Thymus (tissue), 14 donors: ENCODE measurements around the gene ACYP2. TPM values are rescaled to one million over a fixed set of nuclear protein-coding genes. Genes with fewer than 3 reads are reported as not detected.
"Not testable (repeated sequence)": the region's sequence is repeated elsewhere in the genome, so short reads cannot be mapped to it uniquely, and the experiment has no call there.

Experiments used
- DNase-seq, 9 donors: peaks; one replicate each; pipeline ENCODE4 v3.0.0-alpha.2; 2013; ENCODE audit warnings: low spot score in 9 of 9, low read depth in 6 of 9, missing footprints in 1 of 9
- H3K27ac ChIP-seq, 2 donors: one replicate each; pipeline ENCODE4 v1.5.1; 2013; ENCODE audit warnings: control low read depth in 1 of 2, low read depth in 1 of 2, low read length in 1 of 2, mild to moderate bottlenecking in 1 of 2, moderate library complexity in 1 of 2
- H3K27me3 ChIP-seq, 2 donors: one replicate each; pipeline ENCODE4 v1.5.1; 2013; ENCODE audit warnings: low read length in 1 of 2; ENCODE audit not compliant: control insufficient read depth in 2 of 2, insufficient read depth in 1 of 2
- H3K36me3 ChIP-seq, 2 donors: one replicate each; pipeline ENCODE4 v1.5.1; 2013; ENCODE audit warnings: low read length in 1 of 2, mild to moderate bottlenecking in 1 of 2, moderate library complexity in 1 of 2; ENCODE audit not compliant: control insufficient read depth in 2 of 2, insufficient read depth in 2 of 2
- H3K4me1 ChIP-seq, 2 donors: one replicate each; pipeline ENCODE4 v1.5.1; 2013; ENCODE audit warnings: low read length in 2 of 2; ENCODE audit not compliant: control insufficient read depth in 2 of 2, insufficient read depth in 2 of 2
- H3K4me3 ChIP-seq, 2 donors: one replicate each; pipeline ENCODE4 v1.5.1; 2013; ENCODE audit warnings: low read length in 2 of 2, control low read depth in 1 of 2, mild to moderate bottlenecking in 1 of 2
- H3K9me3 ChIP-seq, 2 donors: one replicate each; pipeline ENCODE4 v1.5.1; 2013; ENCODE audit warnings: low read length in 1 of 2, mild to moderate bottlenecking in 1 of 2; ENCODE audit not compliant: control insufficient read depth in 2 of 2, insufficient read depth in 1 of 2
- WGBS: extraction: QIAGEN DNeasy Blood & Tissue Kit; methylation state at CpG from one replicate; pipeline ENCODE4 v1.1.7; 2013; 5-methylcytosine and 5-hydroxymethylcytosine counted together
- long read RNA-seq, 10 donors: transcript quantifications; one replicate each; lab custom pipeline, GENCODE V29; 2026
- polyA plus RNA-seq: library from polyadenylated mRNA; stranded (reverse); fragments of 200-250 nt; gene quantifications from one replicate; pipeline ENCODE4 v1.2.3, GENCODE V29; 2013
- total RNA-seq: library from RNA; stranded (reverse); fragments of 120-200 nt; gene quantifications from one replicate; pipeline ENCODE4 v1.2.4, GENCODE V29; 2013
- donor health status: healthy.

The ACYP2 gene
- total RNA-seq (9.6 TPM), polyA plus RNA-seq (32.6 TPM)
- long read RNA-seq, donor 1, result 0 reads
- long read RNA-seq, donor 2, partial matches to known transcripts, result 0 of 8 reads
- long read RNA-seq, donor 2, other reads (novel, unspliced or antisense), result 7 of 8 reads
- long read RNA-seq, donor 3, partial matches to known transcripts, result 0 of 16 reads
- long read RNA-seq, donor 3, other reads (novel, unspliced or antisense), result 15 of 16 reads
- long read RNA-seq, donor 4, partial matches to known transcripts, result 5 of 6 reads
- long read RNA-seq, donor 4, other reads (novel, unspliced or antisense), result 0 of 6 reads
- long read RNA-seq, donor 5, partial matches to known transcripts, result 0 of 8 reads
- long read RNA-seq, donor 5, other reads (novel, unspliced or antisense), result 8 of 8 reads
- long read RNA-seq, donor 6, partial matches to known transcripts, result 0 of 10 reads
- long read RNA-seq, donor 6, other reads (novel, unspliced or antisense), result 9 of 10 reads
- long read RNA-seq, donor 7, partial matches to known transcripts, result 5 of 5 reads
- long read RNA-seq, donor 7, other reads (novel, unspliced or antisense), result 0 of 5 reads
- long read RNA-seq, donor 8, partial matches to known transcripts, result 0 of 1 reads
- long read RNA-seq, donor 8, other reads (novel, unspliced or antisense), result 0 of 1 reads
- long read RNA-seq, donor 9, result 0 reads
- long read RNA-seq, donor 10, result 0 reads

GRCh38 chr2:54115284-54116137, at the start of gene ACYP2:
TSS of gene ACYP2 (plus strand) at chr2:54115615.
- no peaks in the 10 kb centered on the region for H3K27me3 ChIP-seq
- H3K27ac ChIP-seq, result peak within 1 kb of the TSS; percentile 99 to 100
- peaks cover 2 to 7% of the 10 kb centered on the region in 2 donors for H3K9me3 ChIP-seq
- peaks cover 0 to 6% of the 10 kb centered on the region in 2 donors for H3K4me1 ChIP-seq
- DNase-seq, result peak; percentile 85 to 96 (median 88)
- peak within 1 kb of the TSS; percentile 66 to 89 for H3K4me3 ChIP-seq
- H3K36me3 ChIP-seq, result no peaks in the 10 kb centered on the region
- WGBS, result under 1% methylated on average over 57 of the region's 57 CpGs

DNA sequence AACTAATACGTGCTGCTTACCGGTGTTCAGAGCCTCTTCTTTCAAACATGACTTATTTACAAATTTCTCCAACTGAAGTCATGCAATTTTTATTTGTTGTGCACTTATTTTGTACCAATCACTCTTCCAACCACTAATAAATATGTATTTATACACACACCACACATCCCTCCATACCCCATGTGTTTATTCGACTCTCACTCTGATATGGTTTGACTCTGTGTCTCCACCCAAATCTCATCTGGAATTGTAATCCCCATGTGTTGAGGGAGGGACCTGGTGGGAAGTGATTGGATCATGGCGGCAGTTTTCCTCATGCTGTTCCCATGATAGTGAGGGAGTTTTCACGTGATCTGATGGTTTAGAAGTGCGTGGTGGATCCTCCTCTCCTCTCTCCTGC, 49.5 kb upstream of the ACYP2 start:
- Histone ChIP-seq H3K27me3 (no peaks in the 10 kb centered on the region), H3K27ac (no peak overlapping the region), H3K36me3 (no peaks in the 10 kb centered on the region), H3K4me3 (no peak overlapping the region), H3K4me1 (no peaks in the 10 kb centered on the region), H3K9me3 (no peaks in the 10 kb centered on the region)
- DNase-seq, result no peak
- WGBS, result 98% methylated on average over 6 of the region's 6 CpGs

GRCh38 chr2:54067851-54068375, 47.5 kb upstream of the ACYP2 start:
- WGBS, result 97% methylated on average over 5 of the region's 5 CpGs
- no peak for DNase-seq
- Histone ChIP-seq H3K36me3 (no peaks in the 10 kb centered on the region), H3K4me3 (no peak overlapping the region), H3K27me3 (no peaks in the 10 kb centered on the region), H3K9me3 (no peaks in the 10 kb centered on the region), H3K4me1 (no peaks in the 10 kb centered on the region), H3K27ac (no peak overlapping the region)

GRCh38 chr2:54072483-54072882, 42.9 kb upstream of the ACYP2 start:
- H3K27ac ChIP-seq, DNase-seq: not testable (repeated sequence)
- WGBS, result 91% methylated on average over 2 of the region's 2 CpGs

DNA sequence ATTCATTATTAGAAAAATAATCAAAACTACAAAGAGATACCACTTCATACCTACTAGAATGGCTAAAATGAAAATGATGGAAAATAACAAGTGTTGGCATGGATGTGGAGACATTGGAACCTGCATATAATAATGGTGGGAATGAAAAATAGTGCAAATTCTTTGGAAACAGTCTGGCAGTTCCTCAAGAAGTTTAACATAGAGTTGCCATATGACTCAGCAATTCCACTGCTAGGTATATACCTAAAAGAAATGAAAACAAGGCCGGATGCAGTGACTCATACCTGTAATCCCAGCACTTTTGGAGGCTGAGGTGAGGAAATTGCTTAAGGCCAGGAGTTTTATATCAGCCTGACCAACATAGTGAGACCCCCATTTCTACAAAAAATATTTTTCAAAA, 41.6 kb upstream of the ACYP2 start:
- Histone ChIP-seq H3K4me3 (no peak overlapping the region), H3K9me3 (no peaks in the 10 kb centered on the region), H3K27ac (no peak overlapping the region), H3K4me1 (no peaks in the 10 kb centered on the region), H3K36me3 (no peaks in the 10 kb centered on the region), H3K27me3 (no peaks in the 10 kb centered on the region)
- DNase-seq, result no peak
- 89% methylated on average over 1 of the region's 1 CpG for WGBS

More at GRCh38 chr2:54072483-54072882, 42.9 kb upstream of the ACYP2 start:
- H3K4me3 ChIP-seq, H3K27me3 ChIP-seq, H3K4me1 ChIP-seq, H3K36me3 ChIP-seq, H3K9me3 ChIP-seq: not testable (repeated sequence)

- 98% methylated on average over 9 of the region's 9 CpGs for WGBS
- H3K27ac ChIP-seq, result no peak overlapping the region
- no peak for DNase-seq
These were observed 40.6 kb upstream of the ACYP2 start for GRCh38 chr2:54074606-54075341.

GRCh38 chr2:54076586-54076985, 38.8 kb upstream of the ACYP2 start:
- no peak overlapping the region for H3K27ac ChIP-seq
- H3K4me3 ChIP-seq, result no peak overlapping the region
- no peaks in the 10 kb centered on the region for H3K4me1 ChIP-seq
- no peaks in the 10 kb centered on the region for H3K36me3 ChIP-seq
- WGBS, result 99% methylated on average over 1 of the region's 1 CpG
- no peaks in the 10 kb centered on the region for H3K9me3 ChIP-seq
- no peaks in the 10 kb centered on the region for H3K27me3 ChIP-seq
- no peak for DNase-seq

More at GRCh38 chr2:54074606-54075341, 40.6 kb upstream of the ACYP2 start:
- H3K36me3 ChIP-seq, result no peaks in the 10 kb centered on the region
- no peak overlapping the region for H3K4me3 ChIP-seq
- H3K4me1 ChIP-seq, result no peaks in the 10 kb centered on the region
- no peaks in the 10 kb centered on the region for H3K27me3 ChIP-seq
- no peaks in the 10 kb centered on the region for H3K9me3 ChIP-seq

DNA sequence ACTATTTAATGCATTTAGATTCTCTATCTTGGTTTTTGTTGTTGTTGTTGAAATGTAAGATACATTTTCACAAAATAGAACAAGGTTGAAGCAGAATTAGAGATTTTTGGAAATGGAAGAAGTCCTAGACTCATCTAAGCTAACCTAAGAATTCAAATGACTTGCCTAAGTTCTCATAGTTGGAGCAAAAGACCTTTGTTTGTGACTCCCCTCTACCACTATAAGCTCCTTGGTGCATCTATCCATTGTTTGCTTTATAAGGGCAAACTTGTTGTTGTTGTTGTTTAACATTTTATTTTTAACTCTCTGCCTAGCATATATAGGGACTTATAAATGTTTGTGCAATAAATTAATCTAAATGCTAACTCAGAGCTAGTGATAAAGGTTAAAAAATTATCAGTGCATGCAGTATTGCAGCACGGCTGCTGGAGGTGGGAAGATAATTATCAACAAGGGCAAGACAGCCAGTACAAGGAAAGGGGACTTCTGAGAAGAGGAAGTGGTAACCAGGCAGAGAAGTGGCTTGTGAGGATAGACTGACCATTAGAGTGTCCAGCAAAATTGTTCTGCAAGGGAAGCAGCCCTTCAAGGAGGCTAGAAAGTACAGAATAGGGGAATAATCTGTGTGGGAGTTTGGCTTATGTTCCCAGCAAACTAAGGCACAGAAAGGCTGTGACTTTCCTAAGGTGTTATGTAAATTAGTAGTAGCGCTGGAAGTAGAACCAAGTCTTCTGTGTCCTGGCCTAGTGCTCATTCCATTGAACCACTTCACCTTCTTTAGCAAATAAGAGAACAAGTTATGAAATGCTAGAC, 38.1 kb upstream of the ACYP2 start:
- Histone ChIP-seq H3K4me1 (no peaks in the 10 kb centered on the region), H3K36me3 (no peaks in the 10 kb centered on the region), H3K27me3 (no peaks in the 10 kb centered on the region), H3K4me3 (no peak overlapping the region), H3K9me3 (no peaks in the 10 kb centered on the region), H3K27ac (no peak overlapping the region)
- 95% methylated on average over 2 of the region's 2 CpGs for WGBS
- no peak for DNase-seq
